Dedifferentiated amniotic fluid mesenchymal stem cell (primary cell): Measurements from ENCODE around the gene KCNK18.

ENCODE experiments used
- DNase-seq: peaks from one replicate; pipeline ENCODE4 v3.0.0-alpha.2; 2016; ENCODE audit errors: extremely low spot score

Gene KCNK18

DNA sequence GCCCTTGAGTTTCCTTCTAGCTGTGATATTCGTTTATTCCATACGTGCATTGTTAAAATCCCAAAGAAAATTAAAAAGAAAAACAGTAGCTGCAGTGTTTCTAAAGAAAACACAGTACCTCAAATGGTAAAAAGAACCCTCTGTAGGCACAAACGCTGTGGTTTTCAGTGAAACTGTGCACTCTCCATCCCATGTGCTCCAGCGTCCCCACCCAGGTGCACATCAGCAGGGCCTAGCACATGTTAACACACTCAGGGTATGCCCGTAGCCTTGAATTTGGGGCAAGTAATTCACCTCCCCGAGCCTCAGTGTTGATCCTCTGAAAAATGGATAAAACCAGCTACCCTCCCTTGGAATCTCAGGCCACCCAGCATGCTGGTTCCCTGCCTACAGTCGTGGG is 53.1 kb downstream of the KCNK18 start:
- DNase-seq, result no peak

- DNase-seq, result no peak
Observed at GRCh38 chr10:117253908-117254307, 56.6 kb downstream of the KCNK18 start.

GRCh38 chr10:117254338-117254737 is 57.0 kb downstream of the KCNK18 start:
- DNase-seq, result no peak

DNA sequence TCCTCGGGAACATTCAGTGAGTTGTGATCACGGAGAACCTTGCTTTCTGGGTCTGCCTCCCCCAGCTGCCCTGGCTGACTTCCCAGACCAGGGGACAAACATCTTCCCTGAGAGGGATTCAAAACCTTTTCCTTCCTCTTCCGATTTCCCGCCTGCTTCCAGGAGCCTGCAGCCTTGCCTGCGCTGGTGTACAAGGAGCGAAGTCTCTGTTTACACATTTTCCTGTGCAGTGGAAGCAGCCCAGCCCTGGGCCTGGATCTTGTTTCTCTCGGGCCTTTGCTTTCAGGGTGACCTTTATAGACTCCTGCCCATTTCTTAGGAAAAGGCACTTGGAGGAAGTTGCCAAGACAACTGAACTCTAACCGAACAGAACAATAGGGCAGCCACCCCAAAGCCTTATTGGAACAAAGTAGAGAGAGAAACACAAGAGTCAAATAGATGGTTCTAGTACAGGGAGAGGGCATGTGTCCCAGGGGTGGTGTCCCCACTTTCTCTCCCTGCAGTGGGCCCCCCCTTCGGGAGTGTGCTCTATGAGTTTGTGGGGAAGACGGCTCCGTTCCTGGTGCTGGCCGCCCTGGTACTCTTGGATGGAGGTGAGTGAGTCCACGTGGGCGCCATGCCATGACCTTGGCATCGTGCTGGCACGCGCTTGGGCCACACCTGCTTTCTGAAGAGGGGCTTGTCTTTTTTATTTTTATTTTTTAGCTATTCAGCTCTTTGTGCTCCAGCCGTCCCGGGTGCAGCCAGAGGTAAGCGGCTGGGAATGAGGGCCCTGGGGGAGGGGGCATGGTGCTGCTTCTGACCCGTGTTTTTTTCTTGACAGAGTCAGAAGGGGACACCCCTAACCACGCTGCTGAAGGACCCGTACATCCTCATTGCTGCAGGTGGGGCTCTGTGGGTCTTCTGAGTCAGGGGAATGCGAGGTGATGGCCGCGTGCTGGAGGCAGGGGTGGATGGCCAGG is 57.8 kb downstream of the KCNK18 start:
- DNase-seq, result no peak

- DNase-seq, result no peak
Observed at GRCh38 chr10:117255835-117256460, 58.7 kb downstream of the KCNK18 start.

DNA sequence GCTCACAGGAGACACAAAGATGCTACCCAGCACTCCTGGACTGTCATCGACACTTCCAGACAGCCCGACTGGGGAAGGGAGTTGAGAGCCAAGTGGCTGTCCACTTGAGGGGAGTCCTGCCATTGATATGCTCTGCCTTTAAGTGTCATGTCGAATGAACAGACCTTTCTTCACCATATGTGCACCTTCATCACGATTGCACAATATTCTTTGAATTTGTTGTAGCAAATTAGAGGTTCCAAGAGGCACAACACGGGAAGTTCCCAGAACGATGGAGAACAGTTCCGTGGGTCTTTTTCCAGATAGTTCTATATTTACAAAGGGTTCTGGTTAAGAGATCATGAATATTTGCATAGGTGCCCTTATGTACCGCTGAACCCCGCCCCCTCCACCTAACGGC is 59.6 kb downstream of the KCNK18 start:
- no peak for DNase-seq

- no peak for DNase-seq
Observed at GRCh38 chr10:117257721-117258120, 60.4 kb downstream of the KCNK18 start.

DNA sequence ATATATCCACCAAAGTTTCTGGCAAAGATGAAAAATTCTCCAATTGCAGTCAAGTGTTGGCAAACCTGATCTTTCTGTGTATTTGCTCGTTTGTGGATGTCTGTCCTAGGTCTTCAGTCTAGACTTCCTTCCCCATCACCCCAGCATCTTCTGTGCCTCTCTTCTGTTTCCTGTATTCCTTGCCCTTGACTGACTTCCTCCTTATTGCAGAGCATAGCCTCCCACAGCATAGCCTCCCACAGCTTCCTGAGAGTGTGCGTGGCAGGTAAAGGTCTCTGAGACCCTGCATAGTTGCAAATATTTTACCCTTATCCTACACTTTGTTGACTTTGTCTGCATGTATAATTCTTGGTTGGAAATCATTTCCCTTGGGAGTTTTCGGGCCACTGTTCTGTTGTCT is 62.0 kb downstream of the KCNK18 start:
- no peak for DNase-seq
